CD4-positive, alpha-beta T cell treated with Interleukin-4 for 4 hours (primary cell): ENCODE results near the gene COA7.
"Not testable (repeated sequence)": the region's sequence is repeated elsewhere in the genome, so short reads cannot be mapped to it uniquely, and the experiment has no call there.

Source experiments
- DNase-seq: peaks from one replicate; pipeline ENCODE4 v3.0.0-alpha.2; 2020

The COA7 gene

DNA sequence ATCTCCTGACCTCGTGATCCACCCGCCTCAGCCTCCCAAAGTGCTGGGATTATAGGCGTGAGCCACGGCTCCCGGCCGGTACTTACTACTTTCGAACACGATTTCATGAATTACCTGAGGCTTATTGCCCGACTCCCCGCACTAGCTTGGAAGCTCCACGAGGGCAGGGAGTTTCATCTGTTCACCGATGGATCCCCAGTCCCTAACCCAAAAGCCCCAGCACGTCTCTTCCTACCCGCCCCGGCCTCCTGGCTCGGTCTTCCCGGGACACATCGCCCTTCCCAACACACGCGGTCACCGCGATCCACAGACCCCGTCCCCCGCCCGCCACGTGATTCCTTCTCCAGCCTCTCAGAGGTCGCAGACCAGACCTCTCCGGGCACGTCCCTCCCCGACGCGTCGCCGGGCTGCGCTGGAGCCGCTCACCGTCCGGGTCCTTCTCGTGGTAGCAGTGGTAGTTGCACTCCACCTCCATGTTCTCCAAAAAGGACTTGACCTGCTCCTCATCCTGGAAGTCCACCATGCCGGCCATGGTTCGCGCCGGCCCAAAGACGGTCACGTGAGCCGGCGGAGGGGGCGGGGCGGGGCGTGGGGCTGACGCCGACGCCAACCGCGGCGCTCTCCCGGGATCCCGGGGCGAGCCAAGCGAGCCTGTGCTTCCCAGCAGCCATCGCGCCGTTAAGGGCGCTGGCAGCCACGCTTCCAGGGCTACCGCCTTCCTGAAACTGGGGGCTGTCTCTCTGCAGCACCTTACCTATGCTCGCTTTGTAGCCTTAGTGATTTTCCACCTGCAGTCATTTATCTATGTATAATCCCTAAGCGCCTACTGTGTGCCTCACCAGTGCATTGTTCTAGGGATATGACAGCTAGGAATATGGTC is at the start of gene COA7:
Gene COA7, minus strand, starts transcription at position 553 of the 880 bp plus-strand sequence. Its CDS starts 21 bp downstream, at position 532.
- DNase-seq: peak; percentile 55

DNA sequence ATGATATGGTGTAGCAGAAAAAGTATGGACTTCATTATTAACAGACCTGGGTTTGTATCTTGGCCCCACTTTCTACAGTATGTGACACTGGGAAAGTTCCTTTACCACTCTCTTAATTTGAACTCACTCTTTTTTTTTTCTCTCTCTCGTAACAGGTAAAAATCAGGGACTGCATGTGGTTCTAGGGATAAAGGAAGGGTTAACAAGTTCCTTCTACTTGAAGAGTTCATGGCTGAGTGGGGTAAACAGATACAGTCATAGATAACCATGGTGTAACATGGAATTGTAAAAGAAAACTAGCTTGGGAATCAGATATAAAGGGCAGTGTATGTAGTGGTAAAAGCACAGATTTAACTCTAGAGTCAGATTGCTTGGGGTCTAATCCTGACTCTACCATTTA is 49.3 kb upstream of the COA7 start:
- DNase-seq: no peak

DNA sequence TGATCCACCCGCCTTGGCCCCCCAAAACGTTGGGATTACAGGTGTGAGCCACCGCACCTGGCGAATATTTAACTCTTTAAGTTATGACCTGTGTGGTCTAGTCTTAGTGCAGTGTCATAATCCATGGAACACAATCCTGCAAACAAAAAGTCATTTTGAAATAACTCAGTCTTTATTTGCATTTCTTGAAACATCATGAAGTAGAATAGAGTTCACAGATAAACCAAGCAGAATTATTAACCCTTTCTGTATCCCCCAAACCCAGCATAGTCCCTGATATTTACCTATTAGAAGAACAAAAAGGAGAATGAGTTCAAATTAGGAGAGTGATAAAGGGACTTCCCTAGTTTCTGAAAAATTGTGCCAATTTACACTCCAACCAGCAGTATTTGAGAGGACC is 48.0 kb upstream of the COA7 start:
- DNase-seq: no peak

DNA sequence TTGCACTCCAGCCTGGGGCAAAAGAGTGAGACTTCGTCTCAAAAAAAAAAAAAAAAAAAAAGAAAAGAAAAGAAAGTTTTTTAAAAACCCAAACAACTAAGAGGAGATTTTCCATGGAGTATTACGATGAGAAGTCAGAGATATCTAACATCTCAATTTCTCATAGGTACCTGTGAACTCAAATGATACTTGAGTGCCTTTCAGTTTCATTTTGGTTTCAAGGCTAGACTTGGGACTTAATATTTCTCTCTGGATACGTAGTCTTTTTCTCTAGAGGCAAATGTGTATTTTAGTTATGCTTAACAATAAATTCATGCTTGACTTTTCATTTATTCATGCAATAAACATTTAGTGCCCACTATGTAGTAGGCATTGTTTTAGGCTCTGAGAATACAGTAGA is 43.1 kb upstream of the COA7 start:
- no peak for DNase-seq

DNA sequence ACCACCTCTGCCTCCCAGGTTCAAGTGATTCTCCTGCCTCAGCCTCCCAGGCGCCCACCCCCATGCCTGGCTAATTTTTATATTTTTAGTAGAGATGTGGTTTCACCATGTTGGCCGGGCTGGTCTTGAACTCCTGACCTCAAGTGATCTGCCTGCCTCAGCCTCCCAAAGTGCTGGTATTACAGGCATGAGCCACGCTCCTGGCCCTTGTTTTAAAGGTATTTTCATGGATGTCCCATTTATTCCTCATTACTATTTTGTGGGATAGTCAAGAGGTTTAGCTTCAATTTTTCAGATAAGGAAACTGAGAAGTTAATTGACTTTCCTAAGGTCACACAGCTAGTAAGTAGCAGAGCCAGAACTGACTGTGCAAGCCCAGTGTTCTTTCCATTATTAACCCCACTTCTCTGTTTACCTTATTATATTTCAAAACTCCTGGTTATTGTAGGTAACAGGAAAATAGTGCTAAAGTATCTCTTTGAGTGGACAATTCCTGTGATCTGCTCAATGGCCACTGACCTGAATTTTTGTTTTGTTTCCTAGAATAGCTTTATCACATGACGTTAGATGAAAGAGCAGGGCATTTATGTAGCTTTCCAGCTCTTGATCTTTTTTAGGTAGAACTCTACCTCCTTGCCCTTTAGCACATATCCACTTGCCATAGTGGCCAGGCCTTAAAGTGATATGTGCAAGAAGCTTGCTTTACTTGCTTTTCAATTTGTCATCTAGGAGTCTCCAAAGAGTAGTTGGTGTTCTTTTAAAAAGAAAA is 41.7 kb upstream of the COA7 start:
- DNase-seq: no peak

DNA sequence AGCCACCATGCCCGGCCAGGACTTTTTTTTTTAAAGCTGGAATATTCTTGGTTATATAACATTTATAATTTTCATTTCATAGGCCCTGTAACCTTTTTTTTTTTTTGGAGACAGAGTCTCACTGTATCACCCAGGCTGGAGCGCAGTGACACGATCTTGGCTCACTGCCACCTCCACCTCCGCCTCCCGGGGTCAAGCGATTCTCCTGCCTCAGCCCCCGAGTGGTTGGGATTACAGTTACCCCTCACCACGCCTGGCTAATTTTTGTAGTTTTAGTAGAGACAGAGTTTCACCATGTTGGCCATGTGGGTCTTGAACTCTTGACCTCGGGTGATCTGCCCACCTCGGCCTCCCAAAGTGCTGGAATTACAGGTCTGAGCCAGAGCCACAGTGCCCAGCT is 40.7 kb upstream of the COA7 start:
- DNase-seq: no peak

DNA sequence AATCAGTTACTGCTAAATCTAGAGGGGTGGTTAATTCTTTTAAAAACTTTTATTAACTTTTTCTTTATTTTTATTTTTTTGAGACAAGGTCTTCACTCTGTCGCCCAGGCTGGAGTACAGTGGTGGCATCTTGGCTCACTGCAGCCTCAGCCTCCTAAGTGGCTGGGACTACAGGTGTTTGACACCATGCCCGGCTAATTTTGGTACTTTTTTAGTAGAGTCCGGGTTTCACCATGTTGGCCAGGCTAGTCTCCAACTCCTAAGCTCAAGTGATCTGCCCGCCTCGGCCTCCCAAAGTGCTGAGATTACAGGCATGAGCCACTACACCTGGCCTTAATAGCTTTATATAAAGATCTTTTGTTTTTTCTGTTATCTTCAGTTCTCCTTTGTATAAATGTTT is 40.0 kb upstream of the COA7 start:
- DNase-seq: no peak

DNA sequence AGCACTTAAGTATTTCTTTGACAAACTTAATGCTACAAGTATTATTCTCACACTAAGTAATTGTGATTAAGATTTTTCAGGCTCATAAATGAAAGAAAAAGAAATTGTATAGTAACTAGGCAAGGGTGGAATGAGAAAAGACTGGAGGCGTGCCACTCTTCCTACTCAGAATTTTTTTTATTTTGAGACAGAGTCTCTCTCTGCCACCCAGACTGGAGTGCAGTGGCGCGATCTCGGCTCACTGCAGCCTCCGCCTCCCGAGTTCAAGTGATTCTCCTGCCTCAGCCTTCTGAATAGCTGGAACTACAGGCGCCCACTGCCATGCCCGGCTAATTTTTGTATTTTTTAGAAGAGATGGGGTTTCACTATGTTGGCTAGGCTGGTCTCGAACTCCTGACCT is 37.2 kb upstream of the COA7 start:
- DNase-seq: not testable (repeated sequence)

DNA sequence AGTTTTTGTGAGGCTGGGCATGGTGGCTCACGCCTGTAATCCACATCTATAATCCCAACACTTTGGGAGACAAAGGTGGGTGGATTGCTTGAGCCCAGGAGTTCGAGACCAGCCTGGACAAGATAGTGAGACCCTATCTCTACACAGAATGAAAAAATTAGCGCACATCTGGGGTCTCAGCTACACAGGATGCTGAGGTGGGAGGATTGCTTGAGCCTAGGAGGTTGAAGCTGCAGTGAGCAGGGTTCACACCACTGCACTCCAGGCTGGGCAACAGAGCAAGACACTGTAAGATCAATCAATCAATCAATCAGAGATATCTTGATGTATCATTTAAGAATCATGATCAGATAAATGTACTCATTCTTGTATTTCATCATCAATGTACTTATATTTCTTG is 35.2 kb upstream of the COA7 start:
- no peak for DNase-seq

DNA sequence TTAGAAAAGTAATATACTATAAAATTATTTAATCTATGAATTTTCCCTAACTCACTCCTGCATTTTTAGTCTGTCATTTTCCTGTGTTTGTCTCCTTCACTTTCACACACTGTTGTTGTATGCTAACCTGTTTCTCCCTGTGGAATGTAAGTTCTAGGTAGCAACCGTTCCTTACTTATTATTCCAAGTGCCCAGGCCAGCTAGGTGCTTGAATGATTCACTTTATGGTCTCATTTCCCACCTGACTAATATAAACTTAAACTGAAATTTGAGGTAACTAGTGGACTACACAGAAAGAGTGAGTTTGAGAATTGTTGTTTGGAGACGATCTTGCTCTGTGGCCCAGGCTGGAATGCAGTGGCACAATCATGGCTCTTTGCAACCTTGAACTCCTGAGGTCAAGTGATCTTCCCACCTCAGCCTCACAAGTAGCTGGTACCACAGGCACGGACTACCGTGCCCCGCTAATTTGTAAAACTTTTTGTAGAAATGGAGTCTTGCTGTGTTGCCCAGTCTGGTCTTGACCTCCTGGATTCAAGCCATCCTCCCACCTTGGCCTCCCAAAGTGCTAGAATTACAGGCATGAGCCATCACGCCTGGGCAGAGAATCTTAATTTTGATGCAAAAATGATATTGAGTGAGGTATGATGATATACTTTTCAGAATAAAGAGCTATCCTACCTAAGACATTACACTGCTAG is 30.0 kb upstream of the COA7 start:
- DNase-seq: no peak

DNA sequence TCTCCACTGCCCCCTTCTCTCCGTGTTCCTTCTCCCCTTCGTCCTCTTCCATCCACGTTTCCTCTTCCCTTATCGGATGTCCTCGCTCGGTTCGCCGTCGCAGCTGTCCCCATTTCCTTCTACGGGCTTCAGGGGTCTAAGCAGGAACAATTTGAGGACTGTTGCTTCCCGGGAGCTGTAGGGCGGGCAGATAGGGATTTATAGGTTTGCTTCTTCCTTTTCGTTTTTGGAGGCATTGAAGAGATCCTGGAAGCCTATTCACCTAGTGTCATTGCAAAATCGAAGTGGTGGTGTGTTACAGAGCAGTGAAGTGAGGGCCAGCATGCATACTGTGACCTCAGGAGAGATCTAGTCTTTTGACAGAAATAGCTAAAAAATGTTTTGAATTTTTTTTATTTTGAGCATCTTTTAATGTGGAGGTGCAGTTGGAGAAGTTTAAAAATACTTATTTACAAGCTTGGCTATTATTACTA is 29.0 kb upstream of the COA7 start:
- no peak for DNase-seq

DNA sequence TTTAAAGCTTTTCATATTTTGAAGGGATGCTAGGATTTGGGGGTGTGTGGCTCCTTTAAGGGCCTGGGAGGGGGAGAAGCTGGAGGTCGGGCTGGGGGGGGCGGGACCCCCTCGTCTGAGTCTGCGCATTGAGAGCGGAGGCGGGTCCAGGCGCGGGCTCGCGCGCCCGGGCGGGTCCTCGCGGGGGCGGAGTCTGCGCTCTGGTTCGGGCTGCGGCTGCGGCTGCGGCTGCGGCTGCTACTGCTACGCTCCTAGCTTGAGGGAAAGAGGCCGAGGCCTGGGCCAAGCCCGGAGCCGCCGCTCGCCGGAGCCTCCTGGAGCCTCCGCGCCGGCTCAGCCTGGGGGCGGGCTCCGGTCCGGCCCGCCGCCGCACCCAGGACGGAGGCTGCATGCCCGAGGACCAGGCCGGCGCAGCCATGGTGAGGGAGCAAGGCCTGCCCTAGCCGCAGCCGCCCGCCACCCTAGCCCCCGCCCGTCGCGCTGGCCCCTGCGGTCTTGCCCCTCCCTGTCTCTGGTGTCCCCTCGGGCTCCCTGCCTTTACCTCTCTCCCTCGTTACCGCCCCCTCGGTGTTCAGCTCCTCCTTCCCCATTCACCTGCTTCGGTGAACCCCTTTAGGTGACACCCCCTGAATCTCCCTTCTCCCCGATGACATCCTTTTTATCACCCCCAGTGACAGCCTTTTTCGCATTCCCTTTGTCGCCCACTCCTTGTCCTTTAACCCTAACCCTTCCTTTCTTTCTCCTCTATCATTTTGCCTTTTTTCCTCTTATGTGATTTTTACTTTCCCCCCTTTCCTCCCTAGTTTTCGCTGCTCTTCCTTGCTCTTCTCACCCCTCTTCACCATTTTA is 28.3 kb upstream of the COA7 start, which contains the start of gene ZYG11B:
Gene ZYG11B, plus strand, starts transcription at position 189 of the 849 bp plus-strand sequence. Its CDS starts 201 bp downstream, at position 390.
- peak; percentile 88 for DNase-seq

DNA sequence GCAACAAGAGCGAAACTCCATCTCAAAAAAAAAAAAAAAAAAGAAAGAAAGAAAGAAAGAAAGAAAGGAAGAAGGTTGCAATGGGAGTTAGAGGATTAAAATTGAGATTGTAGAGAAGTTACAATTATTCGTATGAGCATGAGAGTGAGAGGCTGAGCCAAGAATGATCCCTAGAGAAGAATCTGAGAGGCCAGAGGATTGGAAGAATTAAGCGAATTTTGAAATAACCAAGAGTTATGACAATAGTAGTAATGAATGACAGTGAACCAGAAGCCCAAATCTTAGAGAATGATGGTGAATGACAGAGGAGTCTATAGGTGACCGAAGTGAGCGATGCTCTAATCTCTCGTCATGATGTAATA is 27.7 kb upstream of the COA7 start:
- no peak for DNase-seq

DNA sequence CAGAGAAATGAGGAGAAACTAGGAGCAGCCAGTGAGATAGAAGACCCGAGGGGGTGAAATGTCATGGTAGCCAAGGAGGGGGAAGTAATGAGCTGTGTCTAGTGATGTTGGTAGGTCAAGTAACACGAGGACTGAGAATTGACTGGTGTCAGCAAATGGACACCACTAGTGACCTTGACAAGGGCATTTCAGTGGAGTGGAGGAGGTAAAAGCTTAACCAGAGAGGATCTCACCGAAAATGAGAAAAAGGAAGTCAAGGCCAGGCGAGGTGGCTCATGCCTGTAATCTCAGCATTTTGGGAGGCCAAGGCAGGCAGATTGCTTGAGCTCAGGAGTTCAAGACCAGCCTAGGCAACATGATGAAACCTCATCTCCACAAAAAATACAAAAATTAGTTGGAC is 25.1 kb upstream of the COA7 start:
- DNase-seq: no peak

DNA sequence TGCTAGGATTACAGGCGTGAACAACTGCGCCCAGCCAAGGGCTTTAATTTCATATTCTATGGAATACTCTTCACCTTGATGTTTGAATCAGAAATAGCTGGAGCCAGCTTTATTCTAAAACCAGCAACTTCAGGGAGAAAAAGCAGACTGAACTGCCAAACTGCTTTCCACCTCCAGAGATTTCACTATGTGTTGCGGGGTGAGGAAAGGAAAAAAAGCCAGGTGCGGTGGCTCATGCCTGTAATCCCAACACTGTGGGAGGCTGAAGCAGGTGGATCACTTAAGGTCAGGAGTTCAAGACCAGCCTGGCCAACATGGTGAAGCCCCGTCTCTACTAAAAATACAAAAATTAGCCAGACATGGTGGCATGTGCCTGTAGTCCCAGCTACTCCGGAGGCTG is 17.1 kb upstream of the COA7 start:
- not testable (repeated sequence) for DNase-seq

DNA sequence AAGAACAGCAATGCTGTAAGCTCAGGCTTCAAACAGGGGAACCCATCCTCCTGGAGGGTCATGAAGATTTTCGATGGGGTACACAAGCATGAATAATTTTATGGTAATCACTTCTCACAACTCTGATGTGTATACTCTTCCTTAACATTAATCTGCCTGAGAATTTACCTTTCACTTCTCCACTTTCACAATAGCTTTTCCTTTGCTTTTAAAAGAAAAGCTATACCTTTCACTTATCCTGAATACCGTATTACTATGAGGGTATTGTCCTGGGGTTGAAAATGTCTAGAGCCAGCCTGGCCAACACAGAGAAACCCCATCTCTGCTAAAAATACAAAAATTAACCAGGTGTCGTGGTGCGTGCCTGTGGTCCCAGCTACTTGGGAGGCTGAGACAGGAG is 15.4 kb upstream of the COA7 start:
- DNase-seq: no peak

DNA sequence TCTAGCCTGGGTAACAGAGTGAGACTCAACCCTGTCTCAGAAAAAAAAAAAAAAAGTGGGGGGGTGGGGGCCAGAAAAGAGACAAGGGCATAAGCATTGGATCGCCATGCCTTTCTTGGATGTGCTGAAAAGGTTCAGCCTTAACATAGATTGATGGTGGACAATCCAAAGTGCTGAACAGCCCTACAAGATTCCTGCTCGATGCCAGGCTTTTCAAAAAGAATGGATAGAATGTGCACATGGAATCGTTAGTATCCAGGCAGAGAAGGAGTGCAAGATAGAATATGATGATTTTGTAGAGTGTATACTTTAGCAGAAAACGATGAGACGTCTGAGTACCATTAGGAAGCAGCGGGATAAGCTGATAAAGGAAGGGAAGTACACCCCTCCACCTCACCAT is 10.9 kb upstream of the COA7 start:
- DNase-seq: no peak

DNA sequence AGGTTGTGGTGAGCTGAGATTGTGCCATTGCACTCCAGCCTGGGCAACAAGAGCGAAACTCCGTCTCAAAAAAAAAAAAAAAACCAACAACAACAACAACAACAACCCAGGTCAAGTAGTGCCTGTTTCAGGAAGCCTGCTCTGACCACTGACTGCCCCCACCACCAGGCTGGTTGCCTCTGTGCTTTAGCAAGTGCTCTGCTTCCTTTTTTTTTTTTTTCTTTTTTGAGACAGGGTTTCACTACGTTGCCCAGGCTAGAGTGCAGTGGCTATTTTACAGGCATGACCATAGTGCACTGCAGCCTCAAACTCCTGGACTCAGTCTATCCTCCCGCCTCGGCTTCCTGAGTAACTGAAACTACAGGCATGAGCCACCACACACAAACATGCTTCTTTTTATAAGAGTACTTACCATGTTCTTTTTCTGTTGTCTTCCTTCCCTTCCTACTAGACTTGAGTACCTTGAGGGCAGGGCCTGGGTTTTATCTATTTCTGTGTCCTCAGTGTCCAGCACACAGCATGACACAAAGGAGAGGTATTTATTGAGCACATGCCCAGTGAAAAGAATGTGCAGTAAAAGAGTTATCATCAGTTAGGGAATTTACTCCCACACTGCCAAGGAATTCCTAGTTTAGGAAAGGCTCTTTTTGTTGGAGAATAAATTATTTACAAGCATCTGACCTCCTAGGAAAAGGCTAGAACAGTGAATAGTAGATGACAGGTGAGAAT is 9.9 kb upstream of the COA7 start:
- no peak for DNase-seq

DNA sequence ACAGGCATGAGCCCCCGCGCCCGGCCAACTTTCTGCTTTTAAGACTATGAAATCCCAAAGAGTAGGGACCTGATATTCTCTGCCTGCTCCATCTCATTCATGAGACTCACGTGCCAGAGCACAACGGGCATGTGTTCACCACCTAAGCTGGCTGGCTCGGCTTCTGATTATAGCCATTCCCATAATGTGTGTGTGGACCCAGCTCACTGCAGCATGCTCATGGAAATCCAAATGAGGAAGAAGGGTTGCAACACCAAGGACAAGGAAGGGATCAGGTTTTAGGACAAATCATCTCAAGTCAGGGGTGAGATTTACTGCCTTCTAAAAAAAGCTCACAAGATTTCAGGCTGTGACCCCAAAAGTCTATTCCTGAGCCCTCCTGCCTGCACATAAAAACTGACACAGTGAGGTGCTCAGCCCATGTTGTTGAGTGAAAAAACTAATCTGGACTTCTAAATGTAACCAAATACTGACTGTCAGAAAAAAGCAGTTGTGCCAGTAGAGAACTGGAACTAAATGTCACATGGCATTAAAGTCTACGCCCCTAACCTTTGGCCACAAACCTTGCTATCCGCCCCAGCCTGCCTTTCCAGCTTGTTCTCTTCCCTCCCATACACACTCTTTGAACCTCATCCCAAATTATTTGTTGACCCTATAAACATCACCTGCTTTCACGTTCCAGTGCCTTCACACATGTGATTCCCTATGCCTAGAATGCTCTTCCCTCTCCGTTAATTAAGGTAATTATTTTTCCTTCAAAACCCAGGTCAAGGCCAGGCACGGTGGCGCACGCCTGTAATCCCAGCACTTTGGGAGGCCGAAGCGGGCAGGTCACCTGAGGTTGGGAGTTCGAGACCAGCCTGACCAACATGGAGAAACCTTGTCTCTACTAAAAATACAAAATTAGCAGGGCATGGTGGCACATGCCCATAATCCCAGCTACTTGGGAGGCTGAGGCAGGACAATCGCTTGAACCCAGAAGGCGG is 9.1 kb upstream of the COA7 start:
- DNase-seq: no peak

DNA sequence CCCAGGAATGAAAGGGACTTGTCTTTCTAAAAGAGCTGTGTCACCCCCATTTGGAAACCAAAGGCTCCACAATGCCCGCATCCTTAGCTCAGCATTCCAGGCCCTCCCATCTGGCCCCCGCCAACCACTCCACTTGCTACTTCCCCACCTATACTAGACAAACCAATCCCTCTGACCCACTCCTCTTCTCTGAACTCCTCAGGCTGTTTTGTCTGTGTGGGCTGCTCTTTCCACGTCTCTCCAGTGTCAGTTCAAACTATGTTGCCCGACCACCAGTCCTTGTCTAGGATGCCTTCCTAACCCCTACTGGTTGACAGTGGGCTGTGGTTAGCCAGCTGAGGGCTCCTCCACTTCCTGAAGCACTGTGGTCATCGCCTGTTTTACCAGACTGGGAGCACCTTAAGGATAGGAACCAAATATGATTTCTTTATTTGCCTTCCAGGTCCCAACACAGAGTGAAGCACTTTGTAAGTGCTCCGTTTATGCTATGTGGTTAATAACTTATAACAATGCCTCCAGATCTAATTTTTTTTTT is 8.1 kb upstream of the COA7 start:
- no peak for DNase-seq
